ENCODE data around the gene RNF213. TPM values are rescaled to one million over a fixed set of nuclear protein-coding genes. Genes with fewer than 3 reads are reported as not detected.

The RNF213 gene
- total RNA-seq, 1 experiment from 2014 or later = 179 TPM

GRCh38 chr17:80292521-80292971 lies 31.9 kb downstream of the RNF213 start:
- DNase-seq = no peak
- TF ChIP-seq EZH2 (IDR thresholded peaks at IDR 0.05; ENCODE audit: low read depth) (no peak), CTCF (conservative IDR thresholded peaks at IDR 0.05) (no peak)
- ChIA-PET CTCF (no interaction called here), POLR2A (ENCODE audit: unreplicated experiment) (no interaction called here)
- H4K20me1 ChIP-seq (ENCODE audit: insufficient read depth) = no peaks in the 10 kb centered on the region
- intact Hi-C loops (cut with micrococcal nuclease; ENCODE audit: unreplicated experiment) = no loop called here
- H3K9me3 ChIP-seq (ENCODE audit: insufficient read depth, low read depth) = no peaks in the 10 kb centered on the region
- no peaks in the 10 kb centered on the region for H3K4me1 ChIP-seq (replicated peaks; ENCODE audit: insufficient read depth)
- H3K9me2 ChIP-seq (ENCODE audit: insufficient read depth) = no peaks in the 10 kb centered on the region
- H3K36me3 ChIP-seq (ENCODE audit: low read depth) = no peaks in the 10 kb centered on the region
- no TSS peak for BruUV-seq (replicated peaks)
- H3F3A ChIP-seq (ENCODE audit: insufficient read depth, low read depth) = no peaks in the 10 kb centered on the region
- no peak overlapping the region for H3K27ac ChIP-seq
- H3K27me3 ChIP-seq (ENCODE audit: insufficient read depth, low read depth) = no peaks in the 10 kb centered on the region
- H3K4me2 ChIP-seq = no peak overlapping the region
- no peak overlapping the region for H2AFZ ChIP-seq
- no peak overlapping the region for H3K4me3 ChIP-seq
- no peaks in the 10 kb centered on the region for H3K79me2 ChIP-seq (ENCODE audit: low read depth)

- Histone ChIP-seq H3K9me2 (ENCODE audit: insufficient read depth) (no peaks in the 10 kb centered on the region), H3K4me1 (replicated peaks; ENCODE audit: insufficient read depth) (no peaks in the 10 kb centered on the region), H3K4me3 (no peak overlapping the region), H3K4me2 (no peak overlapping the region), H3F3A (ENCODE audit: insufficient read depth, low read depth) (no peaks in the 10 kb centered on the region), H2AFZ (no peak overlapping the region), H3K9me3 (ENCODE audit: insufficient read depth, low read depth) (no peaks in the 10 kb centered on the region), H3K27ac (no peak overlapping the region), H3K36me3 (ENCODE audit: low read depth) (no peaks in the 10 kb centered on the region), H4K20me1 (ENCODE audit: insufficient read depth) (no peaks in the 10 kb centered on the region), H3K79me2 (ENCODE audit: low read depth) (no peaks in the 10 kb centered on the region), H3K27me3 (ENCODE audit: insufficient read depth, low read depth) (no peaks in the 10 kb centered on the region)
- intact Hi-C loops (cut with micrococcal nuclease; ENCODE audit: unreplicated experiment) = no loop called here
- TF ChIP-seq EZH2 (IDR thresholded peaks at IDR 0.05; ENCODE audit: low read depth) (no peak), CTCF (conservative IDR thresholded peaks at IDR 0.05) (no peak)
- CTCF ChIA-PET = no interaction called here
- DNase-seq = no peak
- no TSS peak for BruUV-seq (replicated peaks)
- POLR2A ChIA-PET (ENCODE audit: unreplicated experiment) = no interaction called here
Observed at GRCh38 chr17:80294210-80294609, 33.6 kb downstream of the RNF213 start.

GRCh38 chr17:80294653-80295052 lies 34.0 kb downstream of the RNF213 start:
- no peaks in the 10 kb centered on the region for H3K9me3 ChIP-seq (ENCODE audit: insufficient read depth, low read depth)
- no peaks in the 10 kb centered on the region for H3K9me2 ChIP-seq (ENCODE audit: insufficient read depth)
- H3K4me3 ChIP-seq = no peak overlapping the region
- no peaks in the 10 kb centered on the region for H3K4me1 ChIP-seq (replicated peaks; ENCODE audit: insufficient read depth)
- H3K79me2 ChIP-seq (ENCODE audit: low read depth) = no peaks in the 10 kb centered on the region
- DNase-seq = no peak
- BruUV-seq (replicated peaks) = no TSS peak
- ChIA-PET CTCF (no interaction called here), POLR2A (ENCODE audit: unreplicated experiment) (no interaction called here)
- intact Hi-C loops (cut with micrococcal nuclease; ENCODE audit: unreplicated experiment) = no loop called here
- TF ChIP-seq EZH2 (IDR thresholded peaks at IDR 0.05; ENCODE audit: low read depth) = no peak
- TF ChIP-seq CTCF (conservative IDR thresholded peaks at IDR 0.05) = no peak
- H2AFZ ChIP-seq = no peak overlapping the region
- no peaks in the 10 kb centered on the region for H4K20me1 ChIP-seq (ENCODE audit: insufficient read depth)
- no peak overlapping the region for H3K4me2 ChIP-seq
- H3K27ac ChIP-seq = no peak overlapping the region
- H3K27me3 ChIP-seq (ENCODE audit: insufficient read depth, low read depth) = no peaks in the 10 kb centered on the region
- H3F3A ChIP-seq (ENCODE audit: insufficient read depth, low read depth) = no peaks in the 10 kb centered on the region
- H3K36me3 ChIP-seq (ENCODE audit: low read depth) = 0 out of 2 replicates have a peak, but pooled peaks cover 2% of the 10 kb centered on the region

Data from PC-9 (cell line).